Stimulated activated naive B cell treated with anti-CD40 and anti-IgM and Interleukin-4, amounts not matched to agents 10 μg/mL and 1 μg/mL and 100 μg/mL, for 72 hours (primary cell): ENCODE data around the gene SPDYE6.

ENCODE experiments used
- ATAC-seq, 2 donors: fragments of 150-1000 bp; cut with Tn5 transposase; replicated peaks; 2 replicates each; pipeline ENCODE4 v1.10.0; 2021; ENCODE audit warnings: moderate library complexity in 1 of 2
- DNase-seq: peaks from one replicate; pipeline ENCODE4 v3.0.0; 2021
- H3K27ac Mint-ChIP-seq: one replicate; pipeline ENCODE4 v1.8.0; 2022; ENCODE audit warnings: mild to moderate bottlenecking, mixed read lengths
- H3K27me3 Mint-ChIP-seq, 2 donors: one replicate each; pipeline ENCODE4 v1.8.0; 2022; ENCODE audit warnings: mixed read lengths in 2 of 2
- H3K36me3 Mint-ChIP-seq, 2 donors: one replicate each; pipeline ENCODE4 v1.8.0; 2022; ENCODE audit warnings: mixed read lengths in 2 of 2, mild to moderate bottlenecking in 1 of 2
- H3K4me1 Mint-ChIP-seq, 2 donors: one replicate each; pipeline ENCODE4 v1.8.0; 2022; ENCODE audit warnings: mixed read lengths in 2 of 2, mild to moderate bottlenecking in 1 of 2
- H3K4me3 Mint-ChIP-seq, 2 donors: one replicate each; pipeline ENCODE4 v1.8.0; 2022; ENCODE audit warnings: mild to moderate bottlenecking in 2 of 2, mixed read lengths in 2 of 2, moderate library complexity in 1 of 2
- H3K9me3 Mint-ChIP-seq, 2 donors: one replicate each; pipeline ENCODE4 v1.8.0; 2022; ENCODE audit warnings: mixed read lengths in 2 of 2, mild to moderate bottlenecking in 1 of 2

The SPDYE6 gene

GRCh38 chr7:102296514-102296913, 59.7 kb downstream of the SPDYE6 start:
- Mint-ChIP-seq H3K4me1 (peaks cover 43 to 61% of the 10 kb centered on the region in 2 donors), H3K4me3 (peak overlapping the region; percentile 14 to 68), H3K27me3 (no peaks in the 10 kb centered on the region), H3K9me3 (no peaks in the 10 kb centered on the region), H3K27ac (peak overlapping the region; percentile 63), H3K36me3 (peaks cover 14 to 37% of the 10 kb centered on the region in 2 donors)
- no peak for ATAC-seq
- DNase-seq: no peak

GRCh38 chr7:102296179-102296438, 60.1 kb downstream of the SPDYE6 start:
- peak overlapping the region; percentile 39 to 68 for H3K4me3 Mint-ChIP-seq
- DNase-seq: no peak
- no peak for ATAC-seq
- H3K36me3 Mint-ChIP-seq: peaks cover 11 to 34% of the 10 kb centered on the region in 2 donors
- peak overlapping the region; percentile 90 for H3K27ac Mint-ChIP-seq
- H3K4me1 Mint-ChIP-seq: peaks cover 47 to 65% of the 10 kb centered on the region in 2 donors
- H3K27me3 Mint-ChIP-seq: no peaks in the 10 kb centered on the region
- H3K9me3 Mint-ChIP-seq: no peaks in the 10 kb centered on the region
